GM19193 (cell line): Measurements from ENCODE around the gene CPED1.

Experiments
- POLR2A ChIP-seq: IDR thresholded peaks from 4 replicates; pipeline ENCODE4 v1.6.1; 2011; ENCODE audit not compliant: insufficient read depth, insufficient read length; ENCODE audit errors: extremely low read depth

Gene CPED1

DNA sequence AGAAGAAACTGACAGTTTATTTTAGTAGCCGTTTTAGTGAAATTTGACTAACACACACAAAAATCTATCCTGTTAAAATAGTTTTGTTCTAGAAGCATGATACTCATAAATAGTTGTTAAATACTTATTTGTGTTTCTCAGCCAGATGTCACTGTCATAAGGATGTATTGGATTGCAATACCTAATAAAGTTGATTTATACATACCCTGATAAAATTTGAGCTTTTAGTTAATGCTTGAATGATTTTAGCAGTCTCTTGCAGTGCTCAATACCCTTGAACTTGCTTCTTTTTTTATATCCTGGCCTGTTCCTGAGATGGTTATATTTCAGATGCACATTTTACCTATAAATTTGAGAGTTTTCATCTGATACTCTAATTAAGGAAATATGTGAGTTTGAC, 27.8 kb upstream of the CPED1 start:
- no peak for TF ChIP-seq POLR2A

DNA sequence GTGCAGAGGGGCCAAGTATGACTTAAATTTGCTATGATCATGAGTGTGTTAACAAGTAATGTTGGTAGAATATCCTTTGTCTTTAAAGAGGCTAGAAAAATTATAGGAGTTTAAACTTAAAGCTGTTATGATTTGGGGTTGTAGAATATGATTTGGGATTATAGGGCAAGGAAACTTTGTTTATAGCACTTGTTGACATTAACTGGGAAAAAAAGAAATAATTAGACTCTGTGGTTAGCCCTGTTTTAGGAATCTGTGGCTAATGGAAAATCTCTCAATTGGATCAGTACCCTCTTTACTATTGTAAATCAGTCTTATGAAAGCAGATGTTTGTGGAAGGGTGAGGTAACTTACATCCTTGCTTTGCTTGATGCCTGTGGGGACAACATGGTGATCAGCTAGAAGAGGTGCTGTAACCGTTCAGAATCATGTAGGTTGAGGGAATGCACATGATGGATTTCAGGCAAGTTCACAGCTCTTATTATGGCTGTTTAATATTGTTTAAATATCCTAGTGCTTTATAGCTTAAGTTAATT, 26.8 kb upstream of the CPED1 start:
- TF ChIP-seq POLR2A = no peak

DNA sequence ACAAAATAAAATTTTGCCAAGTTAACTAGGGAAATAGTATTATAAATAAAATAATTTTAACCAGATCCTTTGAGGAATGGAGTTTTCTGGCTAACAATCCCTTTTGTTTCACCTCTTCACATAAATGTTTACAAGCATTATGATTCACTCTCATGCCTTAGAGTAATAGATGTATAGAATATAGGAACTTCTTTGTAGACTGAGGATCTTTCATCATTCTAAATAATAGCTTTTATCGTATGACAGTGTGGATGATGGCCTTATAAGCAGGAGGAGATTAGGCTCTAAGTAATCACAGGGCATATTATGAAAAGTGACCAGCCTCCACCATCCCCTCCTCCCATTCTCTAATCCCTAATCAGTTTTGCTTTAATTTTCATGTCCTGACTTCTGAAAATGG, 24.4 kb upstream of the CPED1 start:
- no peak for TF ChIP-seq POLR2A

DNA sequence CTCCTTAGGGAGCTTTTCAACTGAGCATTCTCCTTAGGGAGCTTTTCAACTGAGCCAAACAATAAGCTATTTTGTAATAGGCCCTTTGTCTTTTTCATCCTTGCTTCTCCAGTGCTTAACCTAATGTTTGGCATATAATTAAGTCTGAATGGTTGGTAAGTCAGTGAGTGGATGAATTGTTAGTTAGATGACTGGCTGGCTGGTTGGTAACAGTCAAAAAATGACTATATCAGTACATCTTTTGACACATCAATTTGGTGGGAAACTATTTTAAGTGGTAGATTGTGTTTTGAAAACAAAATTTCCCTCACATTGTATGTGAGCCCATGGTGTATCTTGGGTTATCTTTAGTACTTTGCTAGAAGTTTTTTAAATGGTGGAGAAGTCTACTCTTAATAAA, 21.6 kb upstream of the CPED1 start:
- TF ChIP-seq POLR2A = no peak

DNA sequence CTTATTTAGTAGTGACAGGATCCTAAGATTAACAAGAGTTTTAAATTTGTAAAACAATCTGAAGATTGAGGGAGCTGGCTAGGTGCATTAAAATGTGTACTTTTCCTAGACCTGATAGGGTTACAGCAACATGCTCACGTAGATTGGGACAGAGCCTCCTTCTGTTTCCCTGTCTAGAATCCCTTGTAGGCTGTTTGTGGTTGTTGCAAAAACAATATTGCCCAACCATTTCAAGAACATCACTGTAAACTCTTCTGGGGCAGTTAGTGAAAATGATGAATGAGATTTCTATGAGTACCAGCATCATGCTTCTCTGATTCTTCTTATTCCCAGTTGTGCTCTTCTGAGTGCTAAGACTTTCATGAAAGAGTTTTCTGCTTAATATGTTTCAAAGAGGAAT, 14.7 kb upstream of the CPED1 start:
- TF ChIP-seq POLR2A = no peak

DNA sequence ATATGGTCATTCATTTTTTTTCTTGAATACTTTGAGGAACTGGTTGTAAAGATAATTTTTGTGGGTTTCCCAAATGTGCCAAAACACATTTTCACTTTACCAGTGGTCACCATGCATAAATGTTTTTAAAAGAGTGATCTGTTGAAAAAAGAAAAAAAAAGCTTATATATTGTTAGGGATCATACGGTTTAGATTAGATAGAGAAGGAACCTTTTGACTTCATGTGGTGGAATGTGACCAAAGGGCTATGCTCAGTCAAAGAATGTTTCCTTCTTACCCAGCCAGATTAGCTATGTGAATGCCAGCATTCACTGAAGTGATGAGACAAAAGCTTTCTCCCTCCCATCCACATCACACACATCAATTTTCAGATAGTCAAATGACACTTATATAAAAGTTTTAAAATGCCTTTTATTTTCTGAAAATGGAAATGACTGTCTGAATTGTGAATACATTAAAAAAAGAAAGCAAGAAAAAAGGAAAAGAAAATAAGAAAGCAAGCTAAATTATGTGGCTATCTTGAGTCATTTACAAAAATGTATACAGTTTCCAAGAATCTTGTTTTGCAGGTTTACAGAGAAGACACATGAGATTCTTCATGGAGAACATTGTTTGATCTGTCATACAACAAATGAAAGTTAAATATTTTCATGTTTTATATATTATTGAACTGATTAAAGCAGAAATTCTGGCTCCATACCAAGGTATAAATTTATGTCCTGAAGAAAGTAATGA, 8.6 kb upstream of the CPED1 start:
- TF ChIP-seq POLR2A = no peak

DNA sequence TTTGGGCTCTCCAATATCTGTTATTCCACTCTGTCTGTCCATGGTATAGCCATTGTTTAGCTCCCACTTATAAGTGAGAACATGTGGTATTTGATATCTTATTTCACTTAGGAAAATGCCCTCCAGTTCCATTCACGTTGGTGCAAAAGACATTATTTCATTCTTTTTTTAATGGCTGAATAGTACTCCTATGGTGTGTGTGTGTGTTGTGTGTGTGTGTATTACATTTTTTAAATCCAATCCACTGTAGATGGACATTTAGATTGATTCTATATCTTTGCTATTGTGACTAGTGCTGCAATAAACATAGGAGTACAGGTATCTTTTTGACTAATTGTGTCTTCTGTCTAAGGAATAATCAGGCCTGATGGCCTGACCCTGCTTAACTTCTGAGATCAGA, 7.4 kb upstream of the CPED1 start:
- no peak for TF ChIP-seq POLR2A

DNA sequence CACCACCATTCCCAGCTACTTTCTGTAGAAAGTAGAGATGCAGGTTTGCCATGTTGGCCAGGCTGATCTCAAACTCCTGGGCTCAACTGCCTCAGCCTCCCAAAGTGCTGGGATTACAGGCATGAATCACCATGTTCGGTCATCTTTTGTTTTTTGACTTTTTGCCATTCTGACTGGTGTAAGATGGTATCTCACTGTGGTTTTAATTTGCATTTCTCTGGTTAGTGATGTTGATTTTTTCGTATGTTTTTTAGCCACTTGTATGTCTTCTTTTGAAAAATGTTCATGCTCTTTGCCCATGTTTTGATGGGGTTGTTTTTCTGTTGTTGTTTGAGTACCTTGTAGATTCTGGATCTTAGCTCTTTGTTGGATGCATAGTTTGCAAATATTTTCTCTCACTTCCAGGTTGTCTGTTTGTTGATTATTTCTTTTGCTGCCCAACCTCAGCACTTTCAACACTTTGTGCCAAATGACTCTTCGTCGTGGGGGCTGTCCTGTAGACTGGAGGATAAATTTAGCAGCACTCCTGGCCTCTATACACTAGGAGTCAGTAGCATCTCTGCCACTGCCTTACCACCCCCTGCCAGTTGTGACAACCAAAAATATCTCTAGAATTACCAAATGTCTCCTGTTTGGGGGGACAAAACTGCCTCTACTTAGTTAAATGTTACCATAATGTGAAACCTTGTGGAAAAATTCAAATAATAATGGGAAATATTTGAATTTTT, 6.5 kb upstream of the CPED1 start:
- TF ChIP-seq POLR2A = no peak

DNA sequence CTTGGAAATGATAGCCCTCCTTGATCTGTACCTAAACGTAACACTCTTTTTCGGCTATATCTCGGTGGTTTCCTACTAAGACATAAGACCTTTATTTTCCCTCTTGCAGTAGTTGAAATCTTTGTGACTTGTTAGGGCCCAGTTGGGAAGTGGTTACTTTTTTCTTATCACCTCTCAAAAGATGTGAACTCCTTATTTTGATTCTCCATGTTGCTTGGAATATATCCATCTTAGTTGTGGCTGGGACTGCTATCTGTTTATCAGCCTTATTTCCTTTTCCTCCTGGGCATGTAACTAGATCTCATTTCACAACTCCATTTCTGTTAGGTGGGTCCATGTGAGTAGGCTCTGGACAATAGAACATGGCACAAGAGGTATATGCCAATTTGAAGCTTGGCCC, 4.1 kb upstream of the CPED1 start:
- no peak for TF ChIP-seq POLR2A

DNA sequence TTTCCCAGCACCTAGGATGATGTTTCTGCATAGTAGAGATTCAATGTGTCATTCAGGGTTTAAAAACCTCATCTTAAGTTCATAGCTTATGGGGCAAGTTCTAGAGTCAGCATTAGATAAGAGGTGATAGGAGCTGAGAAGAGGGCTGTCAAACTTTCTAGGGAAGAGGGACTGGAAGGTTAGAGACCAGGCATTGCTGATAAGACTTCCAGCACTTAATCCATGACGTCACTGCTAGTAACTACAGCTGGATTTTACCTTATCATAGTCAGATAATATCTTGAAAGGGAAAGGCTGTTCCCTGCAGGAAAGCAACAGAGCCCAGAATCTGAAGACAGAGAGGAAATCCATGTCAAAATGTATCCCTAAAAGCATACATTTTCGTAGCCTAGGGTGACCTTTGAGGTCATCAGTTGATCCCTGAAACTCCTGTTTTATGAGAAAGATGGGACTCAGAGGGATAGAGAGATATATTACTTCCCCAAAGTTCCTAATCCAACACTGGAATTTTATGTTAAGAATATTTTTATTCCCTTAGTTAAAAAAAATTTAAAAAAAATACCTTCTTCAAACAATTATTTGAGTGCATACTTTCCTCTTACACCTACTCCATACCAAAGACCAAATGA, 3.3 kb upstream of the CPED1 start:
- no peak for TF ChIP-seq POLR2A

DNA sequence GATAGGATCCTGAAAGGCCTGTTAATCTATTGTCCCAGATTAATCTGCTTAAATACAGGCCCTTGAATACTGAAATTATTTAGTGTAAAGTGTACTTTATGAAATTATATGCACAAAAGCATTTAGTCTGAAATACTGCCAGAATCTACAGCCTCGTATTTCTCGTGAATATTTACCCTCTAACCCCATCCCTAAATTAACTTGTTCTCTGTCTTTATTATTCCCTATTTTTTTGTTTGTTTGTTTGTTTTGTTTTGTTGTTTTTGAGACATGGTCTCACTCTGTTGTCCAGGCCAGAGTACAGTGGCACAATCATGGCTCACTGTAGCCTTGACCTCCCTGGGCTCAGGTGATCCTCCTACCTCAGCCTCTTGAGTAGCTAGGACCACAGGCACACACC, 2.7 kb upstream of the CPED1 start:
- no peak for TF ChIP-seq POLR2A

DNA sequence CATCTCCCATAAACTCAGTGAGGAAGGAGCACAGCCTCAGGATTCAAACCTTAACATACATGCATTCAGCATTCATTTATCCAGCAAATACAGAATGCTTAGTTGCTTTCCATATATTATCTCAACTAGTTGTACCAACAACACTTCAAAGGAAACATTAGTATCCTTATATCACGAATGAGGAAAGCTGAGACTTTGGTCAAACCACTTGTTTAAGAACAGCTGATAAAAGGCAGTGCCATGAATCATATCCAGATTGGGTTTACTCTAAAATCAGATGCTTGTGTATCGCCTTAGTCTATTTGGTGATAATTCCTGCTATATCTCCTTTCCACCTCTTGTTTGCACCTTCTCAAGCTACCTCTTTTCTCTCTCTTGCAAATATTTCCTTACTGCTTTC, 1.9 kb upstream of the CPED1 start:
- no peak for TF ChIP-seq POLR2A

DNA sequence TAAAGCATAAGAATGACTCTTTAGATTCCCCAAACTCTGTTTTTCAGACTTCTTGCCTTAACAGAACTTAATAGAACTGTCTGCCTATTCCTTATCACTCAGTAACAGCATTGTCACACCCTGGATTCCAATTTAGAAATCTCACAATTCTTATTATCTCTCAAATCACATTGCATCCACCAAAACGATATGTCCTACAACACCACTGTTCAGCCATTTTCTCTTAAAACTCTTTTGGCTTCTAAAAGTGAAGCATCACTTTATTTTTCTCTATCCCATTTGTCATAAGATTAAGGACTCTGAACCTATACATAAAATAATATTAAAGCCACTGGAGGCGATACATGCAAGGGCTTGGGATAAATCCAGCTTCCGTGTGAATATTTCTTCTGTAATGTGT, 1.2 kb upstream of the CPED1 start:
- no peak for TF ChIP-seq POLR2A

DNA sequence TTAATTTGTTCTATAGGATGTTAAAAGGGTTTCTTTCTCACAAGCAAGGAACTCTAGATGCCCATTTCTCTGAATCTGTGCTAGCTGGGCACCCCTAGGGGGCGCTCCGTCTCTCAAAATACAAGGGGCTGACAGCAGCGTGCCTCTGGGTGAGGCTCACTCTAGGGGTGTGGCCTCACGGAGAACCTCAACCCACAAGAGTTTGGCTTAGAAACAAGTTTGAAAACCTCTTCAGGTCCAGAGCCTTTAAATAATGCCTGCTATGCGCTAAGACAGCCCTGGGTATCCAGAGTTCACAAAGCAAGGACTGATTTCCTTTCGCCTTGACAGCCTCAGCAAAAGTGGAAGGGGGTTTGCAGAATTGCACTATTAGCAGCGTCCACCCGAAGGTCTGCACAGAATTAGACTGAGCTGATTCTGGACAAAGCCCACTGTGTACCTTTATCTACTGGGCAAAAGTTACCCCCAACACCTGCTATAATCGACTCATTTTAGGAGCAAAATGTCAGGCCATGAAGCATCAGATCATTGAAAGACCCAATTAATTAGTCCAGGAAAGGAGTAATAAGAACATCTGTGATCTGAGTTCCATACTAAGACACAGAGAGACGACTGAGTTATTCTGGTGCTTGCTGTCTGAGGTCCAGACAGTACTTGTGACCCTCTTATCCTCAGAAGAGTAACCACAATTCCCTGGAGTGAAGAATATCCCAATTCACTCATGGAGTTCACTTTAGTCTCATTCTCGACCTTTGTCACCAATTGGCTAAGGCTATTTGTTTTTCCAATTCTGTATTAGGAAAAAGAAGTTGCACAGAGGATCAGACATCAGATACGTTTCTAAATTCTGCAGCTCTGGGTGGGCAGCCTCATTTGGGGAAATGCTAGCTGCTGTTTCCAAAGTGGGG, 574 bp upstream of the CPED1 start:
- TF ChIP-seq POLR2A = no peak
